Neural cell (in vitro differentiated cells): ENCODE measurements around the gene SPATA46.

Source experiments
- CTCF ChIP-seq: fragments of 450-650 bp; IDR thresholded peaks from 2 replicates; pipeline ENCODE4 v1.5.1; 2014; ENCODE audit warnings: antibody characterized with exemption, mild to moderate bottlenecking, moderate library complexity; ENCODE audit not compliant: poor library complexity, severe bottlenecking
- EP300 ChIP-seq: fragments of 450-650 bp; conservative IDR thresholded peaks from 2 replicates; pipeline ENCODE4 v1.6.1; 2014; ENCODE audit warnings: antibody characterized with exemption, mild to moderate bottlenecking, moderate library complexity; ENCODE audit not compliant: poor library complexity, severe bottlenecking
- EZH2 ChIP-seq: fragments of 200-600, 300-800 bp; shearing (Covaris generic), sonication (generic); IDR thresholded peaks from 2 replicates; pipeline ENCODE4 v1.6.1; 2014; ENCODE audit warnings: antibody characterized with exemption, low read length, borderline replicate concordance, mild to moderate bottlenecking; ENCODE audit not compliant: insufficient read depth, poor library complexity, severe bottlenecking
- MXI1 ChIP-seq: fragments of 450-650 bp; conservative IDR thresholded peaks from 2 replicates; pipeline ENCODE4 v1.6.1; 2014; ENCODE audit warnings: antibody characterized with exemption, mild to moderate bottlenecking; ENCODE audit not compliant: poor library complexity, severe bottlenecking
- POLR2AphosphoS5 ChIP-seq: IDR thresholded peaks from 2 replicates; pipeline ENCODE4 v1.6.1; 2012
- RAD21 ChIP-seq: fragments of 450-650 bp; conservative IDR thresholded peaks from 2 replicates; pipeline ENCODE4 v1.6.1; 2014; ENCODE audit warnings: antibody characterized with exemption, mild to moderate bottlenecking, moderate library complexity
- REST ChIP-seq: IDR thresholded peaks from 2 replicates; pipeline ENCODE4 v1.6.1; 2012; ENCODE audit warnings: borderline replicate concordance
- SMC3 ChIP-seq: fragments of 450-650 bp; conservative IDR thresholded peaks from 2 replicates; pipeline ENCODE4 v1.6.1; 2014; ENCODE audit warnings: antibody characterized with exemption, mild to moderate bottlenecking, moderate library complexity; ENCODE audit not compliant: poor library complexity
- TAF1 ChIP-seq: IDR thresholded peaks from 2 replicates; pipeline ENCODE4 v1.6.1; 2012; ENCODE audit warnings: low read depth

- TF ChIP-seq RAD21 = no peak
- no peak for TF ChIP-seq CTCF
- TF ChIP-seq EZH2 = no peak
- TF ChIP-seq POLR2AphosphoS5 = no peak
- no peak for TF ChIP-seq TAF1
- no peak for TF ChIP-seq EP300
- TF ChIP-seq MXI1 = no peak
- TF ChIP-seq SMC3 = no peak
- no peak for TF ChIP-seq REST
Observed at GRCh38 chr1:162381941-162382750, 5.5 kb upstream of the SPATA46 start.
